OCI-LY1 (cell line): Measurements from ENCODE around the gene ZNF142.

ENCODE experiments used
- H2AFZ ChIP-seq: fragments of 200-600 bp; sonication (generic), shearing (Covaris generic); 2 replicates; pipeline ENCODE4 v1.6.0; 2014; ENCODE audit warnings: antibody characterized with exemption, mild to moderate bottlenecking, low read length
- H3F3A ChIP-seq: fragments of 200-600 bp; sonication (generic), shearing (Covaris generic); 2 replicates; pipeline ENCODE4 v1.6.0; 2014; ENCODE audit warnings: mild to moderate bottlenecking, antibody characterized with exemption, low read length, moderate library complexity; ENCODE audit not compliant: insufficient read depth
- H3K27ac ChIP-seq: fragments of 200-600 bp; sonication (generic); 2 replicates; pipeline ENCODE4 v1.5.1; 2014; ENCODE audit warnings: low read length, mixed run types, mild to moderate bottlenecking, low read depth; ENCODE audit not compliant: poor library complexity, severe bottlenecking
- H3K27me3 ChIP-seq: fragments of 200-600 bp; sonication (generic); 2 replicates; pipeline ENCODE4 v1.6.0; 2014; ENCODE audit warnings: antibody characterized with exemption, mild to moderate bottlenecking, low read length, moderate library complexity; ENCODE audit not compliant: insufficient read depth
- H3K36me3 ChIP-seq: fragments of 200-600 bp; sonication (generic); 2 replicates; pipeline ENCODE4 v1.6.1; 2014; ENCODE audit warnings: mild to moderate bottlenecking, antibody characterized with exemption, low read length, moderate library complexity, mixed read lengths; ENCODE audit not compliant: insufficient read depth
- H3K4me1 ChIP-seq: fragments of 200-600 bp; sonication (generic); 2 replicates; pipeline ENCODE4 v1.5.1; 2014; ENCODE audit warnings: mild to moderate bottlenecking, low read length, moderate library complexity; ENCODE audit not compliant: insufficient read depth, severe bottlenecking
- H3K4me2 ChIP-seq: fragments of 200-600 bp; sonication (generic), shearing (Covaris generic); 2 replicates; pipeline ENCODE4 v1.6.1; 2014; ENCODE audit warnings: low read length
- H3K4me3 ChIP-seq: fragments of 200-600 bp; sonication (generic); 2 replicates; pipeline ENCODE4 v1.5.1; 2014; ENCODE audit warnings: low read length, low read depth, mild to moderate bottlenecking, mixed read lengths; ENCODE audit not compliant: poor library complexity, severe bottlenecking
- H3K79me2 ChIP-seq: fragments of 200-600 bp; shearing (Covaris generic); 2 replicates; pipeline ENCODE4 v1.6.1; 2016; ENCODE audit warnings: mixed run types, low read length, mixed read lengths; ENCODE audit not compliant: insufficient read depth
- H3K9ac ChIP-seq: fragments of 200-600 bp; sonication (generic), shearing (Covaris generic); 2 replicates; pipeline ENCODE4 v1.6.1; 2014; ENCODE audit warnings: mild to moderate bottlenecking, low read length, mixed read lengths
- H3K9me2 ChIP-seq: fragments of 200-600 bp; sonication (generic), shearing (Covaris generic); 2 replicates; pipeline ENCODE4 v1.6.1; 2014; ENCODE audit warnings: low read depth, mild to moderate bottlenecking, low read length, mixed read lengths
- H3K9me3 ChIP-seq: fragments of 200-600 bp; shearing (Covaris generic); 2 replicates; pipeline ENCODE4 v1.6.1; 2014; ENCODE audit warnings: low read length, mixed read lengths
- H4K20me1 ChIP-seq: fragments of 200-600 bp; sonication (generic), shearing (Covaris generic); 2 replicates; pipeline ENCODE4 v1.6.0; 2016; ENCODE audit warnings: mild to moderate bottlenecking, low read length; ENCODE audit not compliant: insufficient read depth
- EZH2 ChIP-seq: fragments of 200-600 bp; sonication (generic), shearing (Covaris generic); IDR thresholded peaks from 2 replicates; pipeline ENCODE4 v1.8.0; 2017; ENCODE audit warnings: borderline replicate concordance, mixed run types, mild to moderate bottlenecking, antibody characterized with exemption, low read length, moderate library complexity, mixed read lengths
- TF ChIP-seq, protein P1 (sequence below): fragments of 200-600 bp; sonication (generic), shearing (Covaris generic); IDR thresholded peaks from 2 replicates; pipeline ENCODE4 v1.5.1; 2017; ENCODE audit warnings: mild to moderate bottlenecking, antibody characterized with exemption, low read length, moderate library complexity, mixed read lengths

Gene ZNF142

DNA sequence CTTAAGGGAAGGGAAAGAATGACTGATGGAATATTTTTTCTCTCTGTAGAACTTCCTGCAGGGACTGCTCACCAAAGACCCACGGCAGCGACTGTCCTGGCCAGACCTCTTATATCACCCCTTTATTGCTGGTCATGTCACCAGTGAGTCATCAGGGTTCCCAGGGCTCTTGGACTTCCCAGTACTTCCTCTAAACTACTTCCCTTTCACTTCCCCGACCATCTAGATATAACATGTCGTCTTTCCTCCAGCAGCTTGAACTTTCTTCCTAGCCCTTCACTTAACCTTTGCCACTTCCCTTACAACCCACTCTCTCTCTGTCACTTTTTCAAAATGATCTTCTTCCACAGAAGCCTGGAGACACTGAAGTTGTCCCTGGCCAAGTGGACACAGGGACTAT, 19.7 kb upstream of the ZNF142 start:
- Histone ChIP-seq H3K9me2 (no peaks in the 10 kb centered on the region), H3K9ac (no peak overlapping the region), H3K4me3 (no peak overlapping the region), H3K9me3 (no peaks in the 10 kb centered on the region), H4K20me1 (no peaks in the 10 kb centered on the region), H2AFZ (no peak overlapping the region), H3K27me3 (no peaks in the 10 kb centered on the region), H3K36me3 (peaks cover 6% of the 10 kb centered on the region; the same call in 1 of the 2 replicates), H3K27ac (no peak overlapping the region), H3K4me1 (no peaks in the 10 kb centered on the region), H3K79me2 (no peaks in the 10 kb centered on the region), H3F3A (no peaks in the 10 kb centered on the region), H3K4me2 (no peak overlapping the region)
- TF ChIP-seq EZH2: no peak
- TF ChIP-seq, protein P1, sequence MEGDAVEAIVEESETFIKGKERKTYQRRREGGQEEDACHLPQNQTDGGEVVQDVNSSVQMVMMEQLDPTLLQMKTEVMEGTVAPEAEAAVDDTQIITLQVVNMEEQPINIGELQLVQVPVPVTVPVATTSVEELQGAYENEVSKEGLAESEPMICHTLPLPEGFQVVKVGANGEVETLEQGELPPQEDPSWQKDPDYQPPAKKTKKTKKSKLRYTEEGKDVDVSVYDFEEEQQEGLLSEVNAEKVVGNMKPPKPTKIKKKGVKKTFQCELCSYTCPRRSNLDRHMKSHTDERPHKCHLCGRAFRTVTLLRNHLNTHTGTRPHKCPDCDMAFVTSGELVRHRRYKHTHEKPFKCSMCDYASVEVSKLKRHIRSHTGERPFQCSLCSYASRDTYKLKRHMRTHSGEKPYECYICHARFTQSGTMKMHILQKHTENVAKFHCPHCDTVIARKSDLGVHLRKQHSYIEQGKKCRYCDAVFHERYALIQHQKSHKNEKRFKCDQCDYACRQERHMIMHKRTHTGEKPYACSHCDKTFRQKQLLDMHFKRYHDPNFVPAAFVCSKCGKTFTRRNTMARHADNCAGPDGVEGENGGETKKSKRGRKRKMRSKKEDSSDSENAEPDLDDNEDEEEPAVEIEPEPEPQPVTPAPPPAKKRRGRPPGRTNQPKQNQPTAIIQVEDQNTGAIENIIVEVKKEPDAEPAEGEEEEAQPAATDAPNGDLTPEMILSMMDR: no peak

DNA sequence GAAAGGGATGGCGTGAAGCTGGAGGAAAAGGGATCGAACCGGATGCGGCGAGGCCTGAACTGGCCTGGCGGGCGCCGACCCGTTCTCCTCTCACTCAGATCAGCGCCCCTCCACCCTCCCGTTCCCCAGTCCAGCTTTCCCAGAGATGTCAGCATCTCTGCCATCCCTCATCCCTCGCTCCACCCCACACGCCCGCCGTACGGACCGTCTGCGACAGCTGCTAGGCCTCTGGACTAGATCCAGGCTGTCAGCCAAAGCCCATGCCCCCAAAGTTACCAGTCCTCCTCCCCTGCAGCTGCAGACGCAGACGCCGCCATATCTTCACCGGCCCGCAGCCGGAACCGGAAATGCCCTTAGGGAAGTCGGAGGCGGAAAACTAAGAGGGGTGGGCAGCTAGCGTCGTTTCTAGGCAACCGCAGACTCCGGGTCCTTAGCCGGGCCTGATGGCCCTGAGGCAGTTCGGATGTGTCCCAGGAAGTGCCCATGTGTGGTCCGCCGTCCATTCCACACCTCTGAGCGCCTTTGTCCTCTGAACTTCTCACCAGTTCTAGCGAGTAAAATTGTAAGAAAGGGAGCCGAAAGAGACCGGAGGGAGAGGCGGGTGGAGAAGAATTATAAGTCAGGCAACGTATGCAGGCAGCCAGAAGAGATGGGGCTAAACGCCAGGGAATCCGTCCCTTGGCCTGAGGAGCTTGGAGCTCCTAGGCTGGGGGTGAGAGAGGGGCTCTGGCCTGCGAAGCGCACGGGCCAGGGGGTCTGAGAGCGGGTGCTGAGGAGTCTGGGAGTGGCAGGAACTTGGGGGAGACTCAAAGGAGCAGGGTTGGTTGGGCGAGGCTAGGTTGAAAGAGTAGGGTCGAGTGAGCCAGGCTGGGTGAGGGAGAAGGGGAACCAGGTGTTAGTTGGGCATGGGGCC, 12.5 kb upstream of the ZNF142 start, which contains the start of the genes RNF25 and STK36:
TSS of gene RNF25 (minus strand) at position 349 of the 913 bp plus-strand sequence. CDS start at position 317, 32 bp downstream.
TSS of gene STK36 (plus strand) at position 433 of the 913 bp plus-strand sequence. CDS start 744 bp downstream, outside the sequence.
- H3K36me3 ChIP-seq: peaks cover 16% of the 10 kb centered on the region

DNA sequence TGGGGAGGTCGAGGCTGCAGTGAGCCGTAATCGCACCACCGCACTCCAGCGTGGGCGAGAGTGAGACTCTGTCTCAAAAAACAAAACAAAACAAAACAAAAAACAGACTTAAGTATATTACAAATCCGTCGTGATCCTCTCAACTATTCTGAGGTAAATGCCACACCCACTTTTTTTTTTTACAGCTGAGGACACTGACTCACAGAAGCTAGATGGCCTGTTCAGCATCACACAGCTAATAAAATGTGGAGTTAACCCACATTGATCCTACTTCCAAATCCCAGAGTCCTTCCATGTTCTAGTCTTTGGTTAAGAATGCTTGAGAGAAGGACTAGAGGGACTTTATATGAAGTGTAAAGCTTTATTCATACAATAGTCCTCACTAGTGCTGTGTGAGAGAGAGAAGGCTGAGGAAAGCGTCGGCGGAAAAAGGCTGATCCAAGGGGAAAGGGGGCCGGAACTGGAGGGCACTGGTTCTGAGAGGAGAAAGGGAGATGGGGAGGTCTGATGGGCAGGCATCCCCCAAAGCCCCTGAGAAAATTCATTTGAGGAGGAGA, 11.8 kb upstream of the ZNF142 start:
- Histone ChIP-seq H3K9me2 (no peaks in the 10 kb centered on the region), H3K36me3 (peaks cover 21% of the 10 kb centered on the region), H3K79me2 (peaks cover 4% of the 10 kb centered on the region; the same call in 1 of the 2 replicates), H3K27me3 (no peaks in the 10 kb centered on the region), H3F3A (no peaks in the 10 kb centered on the region), H3K27ac (no peak overlapping the region), H4K20me1 (no peaks in the 10 kb centered on the region), H3K4me2 (peak overlapping the region; percentile 100), H3K4me1 (peaks cover 17% of the 10 kb centered on the region), H2AFZ (no peak overlapping the region), H3K9me3 (no peaks in the 10 kb centered on the region), H3K9ac (peak overlapping the region; percentile 76), H3K4me3 (peak overlapping the region; percentile 82)
- TF ChIP-seq, protein P1: no peak
- no peak for TF ChIP-seq EZH2

More for the DNA sequence above, 12.5 kb upstream of the ZNF142 start, which contains the start of the genes RNF25 and STK36:
- Histone ChIP-seq H4K20me1 (no peaks in the 10 kb centered on the region), H3K9me3 (no peaks in the 10 kb centered on the region), H3K79me2 (peaks cover 4% of the 10 kb centered on the region; the same call in 1 of the 2 replicates), H2AFZ (peak within 1 kb of the TSS; percentile 73; the same call in 1 of the 2 replicates), H3K27me3 (no peaks in the 10 kb centered on the region), H3K4me2 (peak within 1 kb of the TSS; percentile 100), H3K4me1 (peaks cover 17% of the 10 kb centered on the region), H3K9ac (peak within 1 kb of the TSS; percentile 76), H3K4me3 (peak within 1 kb of the TSS; percentile 82), H3K27ac (no peak within 1 kb of the TSS), H3K9me2 (no peaks in the 10 kb centered on the region), H3F3A (no peaks in the 10 kb centered on the region)
- TF ChIP-seq EZH2: no peak
- TF ChIP-seq, protein P1: no peak
